ENCODE measurements around the gene UFD1.
"Not testable (repeated sequence)": the region's sequence is repeated elsewhere in the genome, so short reads cannot be mapped to it uniquely, and the experiment has no call there.

- TF ChIP-seq CTCF, POLR2A (IDR thresholded peaks at IDR 0.05): not testable (repeated sequence)
These were observed 42.4 kb downstream of the UFD1 start for GRCh38 chr22:19436444-19437161.

All from esophagus squamous epithelium (tissue), 4 donors.